ENCODE data around the gene OPCML. TPM values are rescaled to one million over a fixed set of nuclear protein-coding genes. Genes with fewer than 3 reads are reported as not detected.

OPCML gene
- total and polyA plus RNA-seq, 12 donors: under 0.01 to 1.2 (median 0.39) TPM

- no peak for DNase-seq
- Histone ChIP-seq H3K27me3 (no peaks in the 10 kb centered on the region), H3K36me3 (no peaks in the 10 kb centered on the region), H3K4me3 (no peak overlapping the region), H3K9me3 (peaks cover 0 to 11% (median 0%) of the 10 kb centered on the region in 11 donors), H3K4me1 (peaks cover 0 to 5% (median 0%) of the 10 kb centered on the region in 9 donors), H3K27ac (no peak overlapping the region)
- TF ChIP-seq CTCF (IDR thresholded peaks at IDR 0.05): no peak
- no peak for ATAC-seq
- 76 to 83% methylated on average over 7 of the region's 7 CpGs for WGBS, 2 donors
- intact Hi-C loops (cut with DNase I): no loop called here
These were observed 693.7 kb downstream of the OPCML start for GRCh38 chr11:132838627-132839026.

- no peak for TF ChIP-seq CTCF (IDR thresholded peaks at IDR 0.05)
- WGBS, 2 donors: 88 to 92% methylated on average over 2 of the region's 2 CpGs
- H3K4me1 ChIP-seq: no peaks in the 10 kb centered on the region
These were observed 701.0 kb downstream of the OPCML start for GRCh38 chr11:132831272-132831671.

GRCh38 chr11:132824642-132825041 lies 707.7 kb downstream of the OPCML start:
- intact Hi-C loops (cut with DNase I): no loop called here
- no peak overlapping the region for H3K27ac ChIP-seq
- H3K36me3 ChIP-seq: no peaks in the 10 kb centered on the region
- no peak for TF ChIP-seq CTCF (IDR thresholded peaks at IDR 0.05)
- no peaks in the 10 kb centered on the region for H3K4me1 ChIP-seq
- H3K9me3 ChIP-seq: no peaks in the 10 kb centered on the region
- 65 to 68% methylated on average over 1 of the region's 1 CpG for WGBS, 2 donors
- ATAC-seq (no peak), DNase-seq (no peak)
- peaks cover 0 to 3% (median 0%) of the 10 kb centered on the region in 7 donors for H3K27me3 ChIP-seq
- no peak overlapping the region for H3K4me3 ChIP-seq

More at GRCh38 chr11:132831272-132831671, 701.0 kb downstream of the OPCML start:
- H3K36me3 ChIP-seq: no peaks in the 10 kb centered on the region
- DNase-seq: no peak
- H3K4me3 ChIP-seq: no peak overlapping the region
- H3K9me3 ChIP-seq: peaks cover 0 to 5% (median 0%) of the 10 kb centered on the region in 11 donors
- intact Hi-C loops (cut with DNase I): no loop called here
- H3K27ac ChIP-seq: no peak overlapping the region
- H3K27me3 ChIP-seq: peaks cover 0 to 3% (median 0%) of the 10 kb centered on the region in 7 donors
- ATAC-seq: no peak

- intact Hi-C loops (cut with DNase I): no loop called here
- H3K4me1 ChIP-seq: no peaks in the 10 kb centered on the region
- no peak for ATAC-seq
- no peaks in the 10 kb centered on the region for H3K36me3 ChIP-seq
- TF ChIP-seq CTCF (IDR thresholded peaks at IDR 0.05): no peak
- H3K4me3 ChIP-seq: no peak overlapping the region
- WGBS, 2 donors: 93 to 97% methylated on average over 5 of the region's 5 CpGs
- no peaks in the 10 kb centered on the region for H3K9me3 ChIP-seq
- no peak overlapping the region for H3K27ac ChIP-seq
- peaks cover 0 to 3% (median 0%) of the 10 kb centered on the region in 7 donors for H3K27me3 ChIP-seq
- DNase-seq: no peak
These were observed 710.0 kb downstream of the OPCML start for GRCh38 chr11:132822276-132822675.
